BE2C (cell line): ENCODE measurements around the gene PRPS1.
"Not testable (repeated sequence)": the region's sequence is repeated elsewhere in the genome, so short reads cannot be mapped to it uniquely, and the experiment has no call there.

Experiments
- DNase-seq: peaks from one replicate; pipeline ENCODE4 v3.0.0-alpha.2; 2020
- H3K27me3 ChIP-seq: fragments of 250-450 bp; sonication (Bioruptor Pico); 2 replicates; pipeline ENCODE4 v1.5.1; 2020; ENCODE audit warnings: mild to moderate bottlenecking
- H3K36me3 ChIP-seq: fragments of 250-450 bp; sonication (Bioruptor Pico); 2 replicates; pipeline ENCODE4 v1.5.1; 2020; ENCODE audit warnings: mild to moderate bottlenecking
- H3K4me1 ChIP-seq: fragments of 250-450 bp; sonication (Bioruptor Pico); 2 replicates; pipeline ENCODE4 v1.5.1; 2020
- H3K4me3 ChIP-seq: 2 replicates; pipeline ENCODE4 v1.5.1; 2011; ENCODE audit warnings: low read depth, low read length
- H3K9me3 ChIP-seq: fragments of 250-450 bp; sonication (Bioruptor Pico); 2 replicates; pipeline ENCODE4 v1.5.1; 2020
- TF ChIP-seq, protein P1 (sequence below): IDR thresholded peaks from 2 replicates; pipeline ENCODE4 v1.5.1; 2012; ENCODE audit warnings: mild to moderate bottlenecking, low read depth, low read length

Gene PRPS1

DNA sequence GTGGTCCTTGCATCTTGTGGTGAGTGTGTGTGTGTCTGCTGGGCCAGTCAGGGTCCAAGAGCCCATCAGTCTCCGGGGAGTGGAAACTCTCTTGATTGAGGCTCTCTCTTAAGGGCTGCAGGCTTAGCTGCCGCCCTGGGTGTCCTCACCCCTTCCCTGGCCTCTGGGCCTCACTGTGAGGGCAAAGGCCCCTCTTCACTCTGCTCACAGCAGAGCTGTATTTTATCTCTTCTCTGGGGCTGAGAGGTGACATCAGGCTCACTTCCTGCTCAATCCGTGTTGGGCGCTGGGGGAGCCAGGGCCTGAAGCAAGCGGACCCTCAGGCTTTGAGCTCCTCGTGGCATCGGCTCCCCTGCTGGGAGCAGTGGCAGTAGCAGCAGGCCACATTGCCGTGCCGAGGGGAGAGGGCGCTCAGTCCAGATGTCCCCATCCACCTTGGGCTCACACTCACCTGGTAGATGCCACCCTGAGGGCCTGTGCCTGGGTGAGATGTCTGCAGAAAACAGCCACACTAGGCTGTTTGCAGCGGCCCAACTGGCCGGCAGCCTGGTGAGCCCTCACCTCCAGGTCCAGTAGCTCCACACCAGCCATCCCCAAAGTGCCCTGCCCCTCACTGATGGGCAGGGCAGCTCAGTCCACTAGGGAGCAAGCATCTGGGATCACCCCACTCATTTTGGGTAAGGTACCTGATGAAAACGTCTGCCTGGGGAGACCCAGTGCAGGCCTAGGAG lies 24.7 kb upstream of the PRPS1 start:
- Histone ChIP-seq H3K4me3 (no peak overlapping the region), H3K27me3 (no peaks in the 10 kb centered on the region), H3K9me3 (no peaks in the 10 kb centered on the region), H3K4me1 (no peaks in the 10 kb centered on the region), H3K36me3 (no peaks in the 10 kb centered on the region)
- DNase-seq: no peak
- TF ChIP-seq, protein P1, sequence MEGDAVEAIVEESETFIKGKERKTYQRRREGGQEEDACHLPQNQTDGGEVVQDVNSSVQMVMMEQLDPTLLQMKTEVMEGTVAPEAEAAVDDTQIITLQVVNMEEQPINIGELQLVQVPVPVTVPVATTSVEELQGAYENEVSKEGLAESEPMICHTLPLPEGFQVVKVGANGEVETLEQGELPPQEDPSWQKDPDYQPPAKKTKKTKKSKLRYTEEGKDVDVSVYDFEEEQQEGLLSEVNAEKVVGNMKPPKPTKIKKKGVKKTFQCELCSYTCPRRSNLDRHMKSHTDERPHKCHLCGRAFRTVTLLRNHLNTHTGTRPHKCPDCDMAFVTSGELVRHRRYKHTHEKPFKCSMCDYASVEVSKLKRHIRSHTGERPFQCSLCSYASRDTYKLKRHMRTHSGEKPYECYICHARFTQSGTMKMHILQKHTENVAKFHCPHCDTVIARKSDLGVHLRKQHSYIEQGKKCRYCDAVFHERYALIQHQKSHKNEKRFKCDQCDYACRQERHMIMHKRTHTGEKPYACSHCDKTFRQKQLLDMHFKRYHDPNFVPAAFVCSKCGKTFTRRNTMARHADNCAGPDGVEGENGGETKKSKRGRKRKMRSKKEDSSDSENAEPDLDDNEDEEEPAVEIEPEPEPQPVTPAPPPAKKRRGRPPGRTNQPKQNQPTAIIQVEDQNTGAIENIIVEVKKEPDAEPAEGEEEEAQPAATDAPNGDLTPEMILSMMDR: no peak

GRCh38 chrX:107609061-107609460 lies 19.2 kb upstream of the PRPS1 start:
- not testable (repeated sequence) for DNase-seq, H3K27me3 ChIP-seq, H3K36me3 ChIP-seq, H3K4me1 ChIP-seq, H3K9me3 ChIP-seq, H3K4me3 ChIP-seq

DNA sequence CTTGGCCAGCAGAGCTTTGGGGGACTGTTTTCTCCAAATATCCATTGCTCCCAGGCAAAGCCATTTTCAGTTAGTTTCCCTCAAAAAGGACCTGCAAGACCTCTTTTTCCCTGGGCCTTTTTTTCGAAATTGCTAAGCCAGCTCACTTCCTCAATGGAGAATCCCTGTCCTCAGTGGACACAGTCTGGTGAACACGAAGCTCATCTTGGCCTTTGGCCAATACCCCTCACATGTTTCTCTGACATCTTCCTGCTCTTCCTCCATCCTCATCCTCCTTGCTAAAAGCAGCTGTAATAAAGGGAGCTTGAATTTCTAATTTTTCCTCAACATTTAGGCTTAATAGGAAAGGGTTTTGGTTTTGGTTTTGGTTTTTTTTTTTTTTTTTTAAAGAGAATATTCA lies 17.6 kb upstream of the PRPS1 start:
- H3K4me3 ChIP-seq: no peak overlapping the region
- H3K27me3 ChIP-seq: no peaks in the 10 kb centered on the region
- DNase-seq: no peak
- TF ChIP-seq, protein P1: no peak
- no peaks in the 10 kb centered on the region for H3K9me3 ChIP-seq
- no peaks in the 10 kb centered on the region for H3K4me1 ChIP-seq
- H3K36me3 ChIP-seq: no peaks in the 10 kb centered on the region

DNA sequence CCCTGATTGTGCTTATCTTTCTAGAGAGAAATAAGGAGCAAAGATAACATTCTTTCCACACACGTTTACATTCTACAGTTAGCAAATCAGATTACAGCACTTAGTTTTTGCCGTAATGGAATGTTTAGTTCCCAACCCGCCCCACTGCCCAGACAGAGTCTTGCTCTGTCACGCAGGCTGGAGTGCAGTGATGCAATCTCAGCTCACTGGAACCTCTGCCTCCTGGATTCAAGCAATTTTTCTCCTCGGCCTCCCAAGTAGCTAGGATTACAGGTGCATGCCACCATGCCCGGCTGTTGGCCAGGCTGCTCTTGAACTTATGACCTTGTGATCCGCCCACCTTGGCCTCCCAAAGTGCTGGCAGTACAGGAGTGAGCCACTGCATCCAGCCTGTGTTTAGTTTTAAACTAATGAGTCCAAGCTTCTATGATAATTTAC lies 8.4 kb upstream of the PRPS1 start:
- Histone ChIP-seq H3K4me3 (no peak overlapping the region), H3K36me3 (no peaks in the 10 kb centered on the region), H3K9me3 (no peaks in the 10 kb centered on the region), H3K27me3 (no peaks in the 10 kb centered on the region), H3K4me1 (no peaks in the 10 kb centered on the region)
- DNase-seq: no peak
- TF ChIP-seq, protein P1: no peak

GRCh38 chrX:107624893-107625292 lies 3.4 kb upstream of the PRPS1 start:
- Histone ChIP-seq H3K4me3 (no peak overlapping the region), H3K27me3 (no peaks in the 10 kb centered on the region), H3K36me3 (no peaks in the 10 kb centered on the region), H3K4me1 (no peaks in the 10 kb centered on the region), H3K9me3 (no peaks in the 10 kb centered on the region)
- no peak for DNase-seq
- TF ChIP-seq, protein P1: no peak

DNA sequence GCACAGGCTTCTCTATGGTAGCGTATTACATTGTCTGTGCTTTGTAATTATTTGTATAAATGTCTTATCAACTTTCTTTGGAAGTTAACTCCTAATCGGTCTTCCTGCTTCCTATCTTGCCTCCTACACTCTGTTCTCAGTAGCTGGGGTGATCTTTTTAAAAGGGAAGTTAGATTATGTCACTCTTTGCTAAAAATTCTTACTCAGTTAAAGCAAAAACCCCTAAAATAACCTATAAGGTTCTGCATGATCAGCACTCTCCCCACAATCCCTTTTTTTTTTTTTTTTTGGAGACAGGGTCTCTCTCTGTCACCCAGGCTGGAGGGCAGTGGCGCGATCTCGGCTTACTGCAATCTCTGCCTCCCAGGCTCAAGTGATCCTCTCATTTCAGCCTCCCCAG lies 2.6 kb upstream of the PRPS1 start:
- no peaks in the 10 kb centered on the region for H3K36me3 ChIP-seq
- no peaks in the 10 kb centered on the region for H3K9me3 ChIP-seq
- no peaks in the 10 kb centered on the region for H3K4me1 ChIP-seq
- TF ChIP-seq, protein P1: no peak
- DNase-seq: no peak
- no peaks in the 10 kb centered on the region for H3K27me3 ChIP-seq
- H3K4me3 ChIP-seq: no peak overlapping the region
